Neural cell (in vitro differentiated cells): ENCODE results near the gene LPP.

Experiments
- CTCF ChIP-seq: fragments of 450-650 bp; IDR thresholded peaks from 2 replicates; pipeline ENCODE4 v1.5.1; 2014; ENCODE audit warnings: antibody characterized with exemption, mild to moderate bottlenecking, moderate library complexity; ENCODE audit not compliant: poor library complexity, severe bottlenecking
- EP300 ChIP-seq: fragments of 450-650 bp; conservative IDR thresholded peaks from 2 replicates; pipeline ENCODE4 v1.6.1; 2014; ENCODE audit warnings: antibody characterized with exemption, mild to moderate bottlenecking, moderate library complexity; ENCODE audit not compliant: poor library complexity, severe bottlenecking
- EZH2 ChIP-seq: fragments of 200-600, 300-800 bp; shearing (Covaris generic), sonication (generic); IDR thresholded peaks from 2 replicates; pipeline ENCODE4 v1.6.1; 2014; ENCODE audit warnings: antibody characterized with exemption, low read length, borderline replicate concordance, mild to moderate bottlenecking; ENCODE audit not compliant: insufficient read depth, poor library complexity, severe bottlenecking
- POLR2AphosphoS5 ChIP-seq: IDR thresholded peaks from 2 replicates; pipeline ENCODE4 v1.6.1; 2012
- REST ChIP-seq: IDR thresholded peaks from 2 replicates; pipeline ENCODE4 v1.6.1; 2012; ENCODE audit warnings: borderline replicate concordance
- TAF1 ChIP-seq: IDR thresholded peaks from 2 replicates; pipeline ENCODE4 v1.6.1; 2012; ENCODE audit warnings: low read depth

- TF ChIP-seq CTCF (no peak), EP300 (no peak), POLR2AphosphoS5 (no peak), EZH2 (no peak), TAF1 (no peak), REST (peak; percentile 29)
Measured at GRCh38 chr3:188208516-188208981, 54.6 kb downstream of the LPP start.
